ENCODE data around the gene FAM163B. TPM values are rescaled to one million over a fixed set of nuclear protein-coding genes. Genes with fewer than 3 reads are reported as not detected.

FAM163B gene
- total and polyA plus RNA-seq, 5 donors from 2014 or later, result not detected

- Mint-ChIP-seq H3K27ac (no peak overlapping the region), H3K36me3 (no peaks in the 10 kb centered on the region), H3K4me3 (no peak overlapping the region), H3K4me1 (peaks cover 0 to 11% (median 0%) of the 10 kb centered on the region in 4 donors), H3K9me3 (peaks cover 0 to 4% (median 0%) of the 10 kb centered on the region in 7 donors), H3K27me3 (peaks cover 43% of the 10 kb centered on the region)
- Histone ChIP-seq H3K27ac (ENCODE audit: insufficient read depth, low read length, poor library complexity, severe bottlenecking) (no peak overlapping the region), H3K36me3 (ENCODE audit: control insufficient read depth, insufficient read depth, low read length) (no peaks in the 10 kb centered on the region), H3K27me3 (ENCODE audit: control insufficient read depth, insufficient read depth, low read length) (peaks cover 2% of the 10 kb centered on the region), H3K4me3 (ENCODE audit: low read depth, low read length) (no peak overlapping the region), H3K4me1 (ENCODE audit: control insufficient read depth, insufficient read depth, low read length, poor library complexity, severe bottlenecking) (no peaks in the 10 kb centered on the region), H3K9me3 (ENCODE audit: control insufficient read depth in 2 of 2, low read length in 2 of 2) (no peaks in the 10 kb centered on the region)
- DNase-seq, result no peak
- no peak for ATAC-seq (ENCODE audit: low read depth in 2 of 2)
Observed at GRCh38 chr9:133606708-133607025, 2.5 kb downstream of the FAM163B start.

- H3K27me3 ChIP-seq (ENCODE audit: control insufficient read depth, insufficient read depth, low read length), result peaks cover 2% of the 10 kb centered on the region
- H3K9me3 ChIP-seq (ENCODE audit: control insufficient read depth in 2 of 2, low read length in 2 of 2), result no peaks in the 10 kb centered on the region
- no peak overlapping the region for H3K27ac ChIP-seq (ENCODE audit: insufficient read depth, low read length, poor library complexity, severe bottlenecking)
- H3K4me3 Mint-ChIP-seq, result no peak overlapping the region
- DNase-seq (no peak), ATAC-seq (ENCODE audit: low read depth in 2 of 2) (no peak)
- H3K36me3 ChIP-seq (ENCODE audit: control insufficient read depth, insufficient read depth, low read length), result no peaks in the 10 kb centered on the region
- H3K27ac Mint-ChIP-seq, result no peak overlapping the region
- peaks cover 0 to 11% (median 0%) of the 10 kb centered on the region in 4 donors for H3K4me1 Mint-ChIP-seq
- peaks cover 0 to 4% (median 0%) of the 10 kb centered on the region in 7 donors for H3K9me3 Mint-ChIP-seq
- H3K4me1 ChIP-seq (ENCODE audit: control insufficient read depth, insufficient read depth, low read length, poor library complexity, severe bottlenecking), result no peaks in the 10 kb centered on the region
- no peak overlapping the region for H3K4me3 ChIP-seq (ENCODE audit: low read depth, low read length)
- no peaks in the 10 kb centered on the region for H3K36me3 Mint-ChIP-seq
- peaks cover 41% of the 10 kb centered on the region for H3K27me3 Mint-ChIP-seq
Observed at GRCh38 chr9:133605856-133606707, 3.1 kb downstream of the FAM163B start.

GRCh38 chr9:133605446-133605845 lies 3.7 kb downstream of the FAM163B start:
- H3K27me3 ChIP-seq (ENCODE audit: control insufficient read depth, insufficient read depth, low read length), result peaks cover 2% of the 10 kb centered on the region
- Mint-ChIP-seq H3K9me3 (peaks cover 0 to 4% (median 0%) of the 10 kb centered on the region in 7 donors), H3K4me1 (peaks cover 0 to 11% (median 0%) of the 10 kb centered on the region in 4 donors), H3K27me3 (peaks cover 34% of the 10 kb centered on the region), H3K4me3 (no peak overlapping the region), H3K27ac (no peak overlapping the region), H3K36me3 (no peaks in the 10 kb centered on the region)
- no peaks in the 10 kb centered on the region for H3K4me1 ChIP-seq (ENCODE audit: control insufficient read depth, insufficient read depth, low read length, poor library complexity, severe bottlenecking)
- no peaks in the 10 kb centered on the region for H3K36me3 ChIP-seq (ENCODE audit: control insufficient read depth, insufficient read depth, low read length)
- DNase-seq (no peak), ATAC-seq (ENCODE audit: low read depth in 2 of 2) (no peak)
- H3K9me3 ChIP-seq (ENCODE audit: control insufficient read depth in 2 of 2, low read length in 2 of 2), result no peaks in the 10 kb centered on the region
- H3K4me3 ChIP-seq (ENCODE audit: low read depth, low read length), result no peak overlapping the region
- no peak overlapping the region for H3K27ac ChIP-seq (ENCODE audit: insufficient read depth, low read length, poor library complexity, severe bottlenecking)

GRCh38 chr9:133604856-133605255 lies 4.3 kb downstream of the FAM163B start:
- Histone ChIP-seq H3K4me1 (ENCODE audit: control insufficient read depth, insufficient read depth, low read length, poor library complexity, severe bottlenecking) (no peaks in the 10 kb centered on the region), H3K27me3 (ENCODE audit: control insufficient read depth, insufficient read depth, low read length) (peaks cover 2% of the 10 kb centered on the region), H3K36me3 (ENCODE audit: control insufficient read depth, insufficient read depth, low read length) (no peaks in the 10 kb centered on the region), H3K4me3 (ENCODE audit: low read depth, low read length) (no peak overlapping the region), H3K9me3 (ENCODE audit: control insufficient read depth in 2 of 2, low read length in 2 of 2) (no peaks in the 10 kb centered on the region), H3K27ac (ENCODE audit: insufficient read depth, low read length, poor library complexity, severe bottlenecking) (no peak overlapping the region)
- peaks cover 29% of the 10 kb centered on the region for H3K27me3 Mint-ChIP-seq
- ATAC-seq (ENCODE audit: low read depth in 2 of 2) (no peak), DNase-seq (no peak)
- no peak overlapping the region for H3K27ac Mint-ChIP-seq
- H3K9me3 Mint-ChIP-seq, result peaks cover 0 to 4% (median 0%) of the 10 kb centered on the region in 7 donors
- H3K4me1 Mint-ChIP-seq, result peaks cover 0 to 11% (median 0%) of the 10 kb centered on the region in 4 donors
- H3K36me3 Mint-ChIP-seq, result no peaks in the 10 kb centered on the region
- H3K4me3 Mint-ChIP-seq, result no peak overlapping the region

GRCh38 chr9:133604214-133604613 lies 5.0 kb downstream of the FAM163B start:
- no peak overlapping the region for H3K27ac ChIP-seq (ENCODE audit: insufficient read depth, low read length, poor library complexity, severe bottlenecking)
- no peaks in the 10 kb centered on the region for H3K36me3 ChIP-seq (ENCODE audit: control insufficient read depth, insufficient read depth, low read length)
- Mint-ChIP-seq H3K4me3 (no peak overlapping the region), H3K4me1 (peaks cover 0 to 6% (median 0%) of the 10 kb centered on the region in 4 donors), H3K9me3 (peaks cover 0 to 4% (median 0%) of the 10 kb centered on the region in 7 donors), H3K27ac (no peak overlapping the region), H3K27me3 (peaks cover 25% of the 10 kb centered on the region), H3K36me3 (no peaks in the 10 kb centered on the region)
- peaks cover 2% of the 10 kb centered on the region for H3K27me3 ChIP-seq (ENCODE audit: control insufficient read depth, insufficient read depth, low read length)
- no peaks in the 10 kb centered on the region for H3K4me1 ChIP-seq (ENCODE audit: control insufficient read depth, insufficient read depth, low read length, poor library complexity, severe bottlenecking)
- ATAC-seq (ENCODE audit: low read depth in 2 of 2) (no peak), DNase-seq (peak in 1 of 3 donors; percentile 31)
- H3K4me3 ChIP-seq (ENCODE audit: low read depth, low read length), result no peak overlapping the region
- no peaks in the 10 kb centered on the region for H3K9me3 ChIP-seq (ENCODE audit: control insufficient read depth in 2 of 2, low read length in 2 of 2)

GRCh38 chr9:133603135-133603927 lies 5.9 kb downstream of the FAM163B start:
- Mint-ChIP-seq H3K4me1 (peaks cover 0 to 4% (median 0%) of the 10 kb centered on the region in 4 donors), H3K27me3 (peaks cover 23% of the 10 kb centered on the region), H3K27ac (no peak overlapping the region), H3K9me3 (peaks cover 0 to 4% (median 0%) of the 10 kb centered on the region in 7 donors), H3K36me3 (no peaks in the 10 kb centered on the region), H3K4me3 (no peak overlapping the region)
- H3K27me3 ChIP-seq (ENCODE audit: control insufficient read depth, insufficient read depth, low read length), result peaks cover 2% of the 10 kb centered on the region
- H3K4me1 ChIP-seq (ENCODE audit: control insufficient read depth, insufficient read depth, low read length, poor library complexity, severe bottlenecking), result no peaks in the 10 kb centered on the region
- DNase-seq (no peak), ATAC-seq (ENCODE audit: low read depth in 2 of 2) (no peak)
- H3K36me3 ChIP-seq (ENCODE audit: control insufficient read depth, insufficient read depth, low read length), result no peaks in the 10 kb centered on the region
- no peaks in the 10 kb centered on the region for H3K9me3 ChIP-seq (ENCODE audit: control insufficient read depth in 2 of 2, low read length in 2 of 2)
- no peak overlapping the region for H3K27ac ChIP-seq (ENCODE audit: insufficient read depth, low read length, poor library complexity, severe bottlenecking)
- H3K4me3 ChIP-seq (ENCODE audit: low read depth, low read length), result no peak overlapping the region

- Histone ChIP-seq H3K27me3 (ENCODE audit: control insufficient read depth, insufficient read depth, low read length) (no peaks in the 10 kb centered on the region), H3K36me3 (ENCODE audit: control insufficient read depth, insufficient read depth, low read length) (no peaks in the 10 kb centered on the region), H3K9me3 (ENCODE audit: control insufficient read depth in 2 of 2, low read length in 2 of 2) (peaks cover 6 to 9% of the 10 kb centered on the region in 2 experiments), H3K4me3 (ENCODE audit: low read depth, low read length) (no peak overlapping the region), H3K4me1 (ENCODE audit: control insufficient read depth, insufficient read depth, low read length, poor library complexity, severe bottlenecking) (no peaks in the 10 kb centered on the region), H3K27ac (ENCODE audit: insufficient read depth, low read length, poor library complexity, severe bottlenecking) (no peak overlapping the region)
- Mint-ChIP-seq H3K4me3 (no peak overlapping the region), H3K9me3 (peaks cover 0 to 7% (median 3%) of the 10 kb centered on the region in 7 donors), H3K27me3 (peaks cover 12% of the 10 kb centered on the region), H3K27ac (no peak overlapping the region), H3K4me1 (peaks cover 0 to 3% (median 0%) of the 10 kb centered on the region in 4 donors), H3K36me3 (no peaks in the 10 kb centered on the region)
- DNase-seq (no peak), ATAC-seq (ENCODE audit: low read depth in 2 of 2) (no peak)
Observed at GRCh38 chr9:133602277-133602676, 6.9 kb downstream of the FAM163B start.

Data from CD4-positive, CD25-positive, alpha-beta regulatory T cell (primary cell).